Stimulated activated CD8-positive, alpha-beta memory T cell treated with anti-CD3 and anti-CD28 coated beads, Interleukin-15, amount 100 ng/mL, for 4 hours (primary cell): ENCODE measurements around the gene POLE4.
A peak's percentile ranks its signal among the peaks of the same experiment; 100 is the strongest.

Experiments
- DNase-seq, 2 donors: peaks; one replicate each; pipeline ENCODE4 v3.0.0-alpha.2; 2020; ENCODE audit warnings: low read depth in 2 of 2

Gene POLE4, protein sequence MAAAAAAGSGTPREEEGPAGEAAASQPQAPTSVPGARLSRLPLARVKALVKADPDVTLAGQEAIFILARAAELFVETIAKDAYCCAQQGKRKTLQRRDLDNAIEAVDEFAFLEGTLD

DNA sequence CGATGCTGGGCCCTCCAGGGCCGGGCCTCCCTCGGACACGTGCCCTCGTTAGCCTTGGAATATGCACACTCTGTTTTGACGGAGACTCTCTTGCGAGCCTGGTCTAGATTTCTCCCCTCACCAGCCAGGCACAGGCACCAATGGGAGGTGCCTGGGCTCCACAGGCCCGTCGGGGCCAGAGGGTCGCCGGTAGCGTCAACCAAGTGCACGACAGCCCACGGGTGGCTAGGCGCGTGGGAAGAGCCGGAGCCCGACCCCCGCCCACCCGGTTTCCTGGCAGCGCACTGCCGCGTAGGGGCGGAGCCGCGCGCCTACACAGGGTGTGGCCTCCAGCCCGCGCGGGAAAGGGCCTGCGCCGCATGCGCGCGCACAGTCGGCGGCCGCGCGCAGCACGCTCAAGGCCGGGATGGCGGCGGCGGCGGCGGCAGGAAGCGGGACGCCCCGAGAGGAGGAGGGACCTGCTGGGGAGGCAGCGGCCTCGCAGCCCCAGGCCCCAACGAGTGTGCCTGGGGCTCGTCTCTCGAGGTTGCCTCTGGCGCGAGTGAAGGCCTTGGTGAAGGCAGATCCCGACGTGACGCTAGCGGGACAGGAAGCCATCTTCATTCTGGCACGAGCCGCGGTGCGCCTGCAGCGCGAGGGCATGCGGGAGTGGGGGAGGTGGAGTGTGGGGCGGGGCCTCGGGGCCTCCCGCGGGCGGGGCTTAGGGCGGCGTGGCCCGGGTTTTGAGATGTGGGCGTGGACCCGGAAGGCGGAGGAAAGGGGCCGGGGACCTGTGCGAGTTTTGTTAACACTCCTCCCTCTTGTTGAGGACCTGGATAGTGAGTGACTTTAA is at the start of gene POLE4:
Gene POLE4, plus strand, starts transcription at position 370 of the 832 bp plus-strand sequence. Its CDS starts 37 bp downstream, at position 407.
- DNase-seq = peak; percentile 84 to 89

DNA sequence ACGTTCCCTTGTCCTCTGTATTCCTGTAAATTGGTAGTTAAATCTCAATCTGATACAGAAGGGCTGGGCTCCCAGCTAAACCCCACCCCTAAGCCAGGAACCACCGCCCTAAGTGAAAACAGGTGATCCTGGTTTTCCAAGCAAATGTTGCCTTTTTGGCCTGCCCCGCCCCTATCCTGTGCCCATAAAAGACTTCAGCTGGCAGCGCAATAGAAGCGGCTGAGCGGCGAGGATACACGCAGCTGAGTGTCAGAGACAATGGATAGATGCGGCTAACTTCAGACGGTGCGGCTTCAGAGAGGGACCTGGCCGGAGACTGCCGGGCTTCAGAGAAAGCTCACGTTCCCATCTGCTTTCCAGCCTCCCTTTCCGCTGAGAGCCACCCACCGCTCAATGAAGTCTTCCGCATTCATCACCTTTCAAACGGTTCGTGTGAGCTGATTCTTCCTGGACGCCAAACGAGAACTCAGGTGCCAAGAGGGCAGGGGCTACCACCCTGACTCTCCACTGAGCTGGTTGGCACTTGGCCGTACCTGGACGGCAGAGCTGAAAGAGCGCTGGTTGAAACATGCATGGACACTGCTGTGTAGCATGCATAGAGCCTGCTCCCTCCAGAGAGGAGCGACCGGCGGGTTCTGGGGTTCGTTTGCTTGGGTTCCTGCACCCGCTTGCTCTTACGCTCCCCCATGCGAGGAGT is 49.5 kb upstream of the POLE4 start:
- no peak for DNase-seq

DNA sequence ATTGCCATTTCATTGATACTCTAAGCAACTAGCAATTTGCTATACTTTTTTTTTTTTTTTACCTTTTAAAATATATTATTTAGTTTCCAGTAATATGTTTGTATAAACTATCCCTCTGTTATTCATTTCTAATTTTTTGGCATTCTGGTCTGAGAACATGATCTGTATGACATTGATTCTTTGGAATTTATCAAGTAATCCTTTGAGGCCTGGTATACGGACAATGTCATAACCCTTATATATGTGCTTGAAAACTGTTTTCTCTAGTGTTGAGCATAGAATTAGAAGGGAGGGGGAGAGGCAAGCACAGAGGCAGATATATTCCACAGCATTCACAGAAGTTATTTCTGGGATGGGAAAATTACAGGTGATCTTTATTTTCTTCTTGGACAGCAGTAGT is 48.2 kb upstream of the POLE4 start:
- no peak for DNase-seq

DNA sequence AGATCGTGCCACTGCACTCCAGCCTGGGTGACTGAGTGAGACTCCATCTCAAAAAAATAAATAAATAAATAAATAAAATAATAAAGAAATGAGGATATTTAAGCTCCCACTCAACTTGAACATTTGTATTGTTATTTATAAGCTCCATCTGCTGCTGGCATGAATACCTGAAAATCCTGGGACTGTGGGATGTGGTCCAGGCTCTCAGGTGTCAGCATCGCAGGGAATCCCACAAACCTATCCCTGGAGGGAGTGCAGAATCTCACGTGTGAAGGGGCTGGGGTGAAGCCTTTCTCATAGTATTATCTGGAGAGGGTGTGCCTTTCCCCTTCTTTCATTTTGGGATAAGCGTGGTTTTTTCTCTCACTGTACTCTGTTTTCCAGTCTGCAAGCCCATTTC is 47.4 kb upstream of the POLE4 start:
- DNase-seq = no peak

DNA sequence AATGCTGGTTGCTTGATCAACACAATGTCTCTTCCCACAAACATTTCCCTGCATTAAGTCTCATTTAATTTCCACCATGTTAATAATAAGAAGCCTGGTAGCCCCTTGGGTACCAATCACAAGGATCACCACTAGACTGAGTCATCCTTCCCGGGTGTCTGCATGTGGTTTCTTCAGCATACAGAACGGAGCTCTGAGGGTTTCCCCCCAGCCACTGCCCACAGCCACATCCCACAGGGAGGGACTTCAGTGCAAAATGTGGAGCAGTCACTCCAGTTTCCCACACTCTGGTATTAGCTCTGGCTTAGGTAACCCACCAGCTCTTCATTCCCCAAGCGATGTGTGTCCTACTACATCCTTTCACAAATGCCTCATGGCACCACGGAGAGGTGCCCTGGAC is 42.7 kb upstream of the POLE4 start:
- DNase-seq = no peak

DNA sequence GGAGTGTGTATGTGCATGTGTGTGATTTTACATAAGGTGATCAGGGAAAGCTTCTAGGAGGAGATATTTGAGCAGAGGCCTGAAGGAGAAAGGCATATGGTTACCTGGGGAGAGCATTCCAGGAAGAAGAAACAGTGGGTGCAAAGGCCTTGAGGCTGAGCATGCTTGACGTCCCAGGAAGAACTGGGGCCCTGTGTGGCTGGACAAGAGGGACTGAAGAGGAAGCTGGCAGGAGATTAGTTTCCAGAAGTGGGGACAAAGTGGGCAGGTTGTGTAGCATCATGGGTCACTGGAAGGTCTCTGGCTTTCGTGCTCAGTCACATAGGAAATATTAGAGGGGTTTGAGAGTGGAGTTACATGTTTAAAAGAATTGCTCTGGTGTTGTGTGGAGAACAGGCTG is 42.0 kb upstream of the POLE4 start:
- DNase-seq = no peak

DNA sequence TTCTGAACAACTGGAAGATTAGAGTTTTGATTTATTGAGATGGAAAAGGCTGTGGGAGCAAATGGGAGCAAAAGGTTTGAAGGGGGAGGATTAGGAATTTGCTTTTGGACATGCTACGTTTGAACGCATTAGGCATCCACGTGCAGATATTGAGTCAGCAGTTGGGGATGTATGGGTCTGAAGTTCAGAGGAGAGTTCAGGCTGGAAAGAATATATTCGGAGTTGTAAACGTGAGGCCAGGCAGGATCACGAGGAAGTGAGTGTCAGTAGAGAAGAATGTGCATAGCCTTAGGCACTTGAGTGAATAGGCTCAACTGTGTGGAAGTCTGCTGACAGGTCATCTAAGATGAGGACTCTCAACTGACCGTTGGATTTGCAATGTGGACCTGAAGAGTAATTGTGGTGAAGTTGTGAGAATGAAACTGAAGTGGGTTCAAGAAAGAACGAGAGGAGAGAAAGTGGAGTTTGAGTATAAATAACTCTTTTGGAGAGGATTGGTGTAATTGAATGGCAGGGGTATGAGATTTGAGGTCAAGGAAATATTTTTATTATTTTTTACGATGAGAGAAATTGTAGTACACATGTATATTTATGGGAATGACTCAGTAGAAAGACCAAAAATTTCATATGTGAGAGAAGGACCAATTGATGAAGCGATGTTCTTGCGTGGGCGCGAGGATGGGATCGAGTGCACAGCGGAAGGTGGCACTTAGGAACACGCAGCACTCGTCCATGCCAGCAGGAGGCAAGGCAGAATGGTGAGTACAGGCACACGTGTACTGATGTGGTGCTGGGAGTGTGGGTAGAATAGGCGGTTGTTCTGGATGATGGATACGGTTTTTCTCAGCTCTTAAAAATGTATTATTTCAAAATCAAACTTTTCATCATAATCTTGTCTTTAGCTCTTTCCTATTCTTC is 40.5 kb upstream of the POLE4 start:
- DNase-seq = no peak

DNA sequence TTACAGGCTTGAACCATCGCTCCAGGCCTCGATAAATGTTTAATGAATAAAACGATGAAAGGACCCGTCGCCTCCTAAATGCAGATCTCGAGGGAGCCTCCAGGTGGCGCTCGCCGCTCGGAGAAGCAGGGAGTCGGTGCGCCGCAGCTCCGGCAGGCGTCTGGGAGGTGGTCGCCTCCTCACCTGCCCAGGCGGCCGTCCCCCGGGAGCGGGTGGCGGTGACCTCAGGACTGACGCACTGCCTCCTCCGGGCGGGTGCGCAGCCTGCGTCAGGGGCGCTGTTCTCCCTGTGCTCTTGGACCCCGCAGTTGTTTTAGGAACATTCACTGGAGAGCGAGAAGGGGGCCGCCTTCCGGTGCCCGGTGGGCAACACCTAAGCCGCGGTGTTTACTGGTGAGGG is 38.6 kb upstream of the POLE4 start:
- DNase-seq = peak; percentile 31 to 39

DNA sequence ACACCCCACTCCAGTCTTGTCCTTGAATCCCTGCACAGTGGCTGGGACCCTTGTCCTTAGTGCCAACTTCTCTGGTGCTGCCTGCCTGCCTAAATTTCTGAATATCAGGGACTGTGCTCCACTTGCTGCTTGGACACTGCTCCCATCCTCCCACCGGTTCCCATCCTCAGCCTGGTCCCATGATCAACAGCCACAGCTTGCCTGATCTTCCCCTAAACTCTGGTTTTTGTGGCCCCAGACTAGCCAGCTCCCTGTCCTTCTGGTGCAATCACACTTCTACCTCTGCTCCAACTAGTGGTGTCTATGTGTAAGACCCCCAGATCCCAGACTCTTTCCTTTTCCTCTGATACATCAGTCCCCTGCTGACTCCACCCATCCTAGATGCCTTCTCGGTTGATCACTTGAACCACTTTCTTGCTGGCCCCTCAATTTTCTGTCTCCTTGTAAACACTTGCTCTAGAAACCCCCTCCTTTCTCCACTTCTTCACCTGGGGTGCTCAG is 37.2 kb upstream of the POLE4 start:
- DNase-seq = no peak

DNA sequence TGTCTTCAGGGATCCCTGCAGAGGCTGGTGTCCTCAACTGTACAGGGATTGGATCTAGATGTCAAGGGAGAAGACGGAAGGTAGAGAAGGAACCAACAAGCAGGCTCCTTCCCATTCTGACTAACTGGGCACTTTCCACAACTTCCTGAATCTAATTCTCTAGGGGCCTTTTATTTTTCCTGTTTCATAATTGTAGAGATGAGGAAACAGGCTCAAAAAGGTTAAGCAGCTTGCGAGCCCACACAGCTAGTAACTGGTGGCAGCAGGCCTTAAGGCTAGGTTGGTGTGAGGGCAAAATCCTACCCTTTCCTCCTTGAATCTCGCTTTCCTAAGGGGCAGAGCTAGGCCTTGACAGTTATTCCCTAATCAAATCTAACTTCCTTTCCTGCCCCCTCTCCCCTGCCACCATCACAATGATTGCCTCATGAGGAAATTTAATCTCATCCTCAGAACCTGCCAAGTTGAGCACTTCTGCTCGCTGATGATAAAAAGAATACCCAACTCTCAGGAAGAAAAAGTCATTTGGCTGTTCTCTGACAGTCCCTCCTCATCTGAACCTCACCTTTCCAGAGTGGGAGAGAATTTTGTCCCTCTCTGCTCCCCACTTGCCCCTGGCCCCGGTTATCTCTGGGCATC is 35.7 kb upstream of the POLE4 start:
- no peak for DNase-seq

DNA sequence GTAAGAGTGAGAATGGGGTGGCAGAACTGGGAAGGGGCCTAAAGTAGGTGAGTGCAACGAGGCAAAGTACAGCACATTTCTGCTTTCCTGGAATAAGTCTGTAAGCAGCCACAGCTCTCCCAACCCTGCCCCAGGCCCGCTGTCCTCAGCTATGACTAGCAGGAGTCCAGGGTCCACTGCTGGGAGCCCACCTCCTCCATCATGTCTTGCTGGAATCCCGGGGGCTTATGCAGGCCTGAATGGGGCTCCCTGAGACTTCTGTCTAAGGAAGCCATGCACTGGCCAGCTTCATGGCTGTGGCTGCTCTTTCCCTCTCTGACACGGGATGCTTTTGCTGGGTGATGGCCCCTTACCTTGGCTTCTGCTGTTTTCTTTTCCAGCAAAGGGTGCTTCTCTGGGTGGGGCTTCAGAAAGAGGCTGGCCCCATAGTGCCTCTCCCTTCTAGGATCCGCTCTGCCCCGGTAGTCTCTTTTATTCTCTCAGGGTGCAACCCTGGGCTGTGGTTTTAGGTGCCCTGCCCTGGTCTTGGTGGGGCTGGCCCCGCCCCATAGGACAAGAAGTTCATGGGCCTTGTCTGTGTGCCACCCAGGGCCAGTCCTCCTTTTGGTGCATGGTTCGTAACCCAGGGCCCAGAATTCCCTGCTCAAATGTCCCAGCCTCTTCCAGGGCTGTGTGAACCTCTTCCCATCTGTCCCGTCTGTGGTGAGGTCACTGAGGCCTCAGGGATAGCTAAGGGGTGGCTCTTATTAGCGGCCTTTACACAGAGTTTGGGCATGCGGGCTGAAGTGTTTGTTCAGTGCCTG is 33.8 kb upstream of the POLE4 start:
- no peak for DNase-seq

DNA sequence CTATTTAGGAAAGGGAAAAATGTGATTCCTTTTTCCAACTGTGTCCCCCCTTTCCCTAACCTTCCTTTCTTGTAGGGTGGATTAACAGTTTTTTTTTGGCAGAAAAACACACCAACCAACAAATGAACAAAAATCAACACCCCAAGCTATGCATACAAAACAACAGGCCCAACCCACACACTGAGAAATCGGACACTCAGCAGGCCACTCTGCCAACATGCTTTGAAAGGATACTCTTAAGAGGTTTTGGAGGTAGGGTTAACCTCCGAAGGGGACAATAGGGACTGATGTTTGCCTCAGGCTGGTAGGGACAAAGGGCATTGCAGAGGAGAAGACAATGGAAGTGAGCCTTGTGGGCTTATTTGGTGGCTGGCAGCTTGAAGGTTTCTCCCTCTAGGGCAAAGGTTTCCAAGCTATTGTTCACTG is 33.1 kb upstream of the POLE4 start:
- DNase-seq = no peak

DNA sequence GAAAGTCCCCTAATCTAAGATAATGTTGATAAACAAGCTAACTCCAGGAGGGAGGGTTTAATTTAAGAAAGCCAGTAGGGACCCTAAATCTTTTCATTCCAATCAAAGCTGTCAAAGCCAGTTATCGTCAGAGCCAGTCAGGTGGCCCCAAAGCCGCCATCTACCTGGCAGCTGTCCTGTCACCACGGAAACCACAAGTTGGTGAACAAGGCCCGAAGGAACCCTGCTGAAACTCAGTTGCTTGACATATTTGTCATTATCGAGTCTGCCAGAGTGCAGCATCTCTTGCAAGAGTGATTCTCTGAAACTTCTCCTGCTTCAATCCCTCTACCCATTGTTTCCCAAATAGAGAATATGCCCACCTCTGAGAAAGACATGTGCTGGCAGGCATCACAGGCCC is 30.8 kb upstream of the POLE4 start:
- no peak for DNase-seq

DNA sequence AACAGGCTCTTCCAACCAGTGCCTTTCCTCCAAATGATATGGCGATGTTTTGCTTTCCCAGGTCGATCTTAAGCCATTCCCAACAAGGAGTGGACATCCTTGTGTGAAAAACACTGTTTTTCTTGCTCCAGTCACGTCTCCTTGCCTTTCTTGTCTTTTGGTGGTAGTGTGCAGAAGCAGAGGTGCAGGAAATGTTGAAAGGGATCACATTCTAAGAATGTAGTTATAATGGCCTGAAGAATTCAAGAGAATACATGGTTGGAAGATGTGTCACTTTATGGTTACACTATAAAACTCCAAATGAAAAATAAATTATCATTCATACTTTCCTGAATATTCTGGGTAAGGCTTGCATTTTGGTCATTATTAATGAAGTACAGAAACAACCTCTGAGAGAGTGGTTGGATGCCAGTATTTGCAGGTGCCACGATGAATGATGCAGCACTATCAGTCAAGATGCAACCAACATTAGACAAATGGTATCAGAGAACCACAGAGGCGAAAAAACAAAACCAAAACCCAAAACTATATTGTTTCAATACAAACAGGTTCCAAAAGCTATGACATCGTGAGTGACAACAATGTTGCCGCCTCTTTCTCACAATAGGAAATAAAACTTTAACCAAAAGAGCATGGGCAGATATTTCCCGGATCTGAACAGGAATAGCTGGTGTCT is 27.5 kb upstream of the POLE4 start:
- no peak for DNase-seq

DNA sequence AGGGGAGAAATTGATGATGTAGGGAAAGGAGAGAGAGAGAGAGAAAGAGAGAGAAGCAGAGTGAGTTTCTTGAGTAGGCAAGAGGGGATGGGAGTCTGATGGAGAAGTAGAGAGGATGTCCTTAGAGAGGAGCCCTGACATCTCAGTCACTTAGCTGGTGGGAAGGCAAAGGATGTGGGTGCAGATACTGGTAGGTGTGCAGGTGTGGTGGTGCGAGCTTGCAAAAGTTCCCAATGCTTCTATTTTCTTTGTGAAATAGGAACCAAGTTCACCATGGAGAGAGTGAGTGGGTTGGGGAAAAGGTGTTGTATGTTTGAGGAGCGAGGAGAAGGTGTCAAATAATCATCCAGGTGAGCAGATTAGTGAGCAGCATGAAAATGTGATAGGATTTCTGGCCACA is 26.5 kb upstream of the POLE4 start:
- no peak for DNase-seq

DNA sequence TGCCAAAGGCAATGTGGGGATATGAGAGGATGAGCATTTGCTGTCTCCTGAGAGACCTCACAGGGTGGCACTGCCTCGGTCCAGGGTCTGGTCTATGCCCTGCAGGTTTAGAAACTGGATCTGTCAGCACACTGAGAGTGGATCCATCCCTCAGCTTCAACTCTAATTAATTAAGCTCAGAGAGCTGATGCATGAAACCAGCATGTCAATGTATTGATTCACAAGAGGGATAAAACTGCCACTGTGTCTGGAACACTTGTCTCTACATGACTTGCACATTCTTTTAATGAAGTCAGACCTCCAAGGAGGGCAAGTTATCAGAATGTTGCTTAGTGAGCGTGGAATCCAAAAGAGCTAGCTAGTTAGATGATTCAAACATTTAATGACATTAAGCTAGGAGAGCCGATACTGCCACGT is 22.5 kb upstream of the POLE4 start:
- no peak for DNase-seq

DNA sequence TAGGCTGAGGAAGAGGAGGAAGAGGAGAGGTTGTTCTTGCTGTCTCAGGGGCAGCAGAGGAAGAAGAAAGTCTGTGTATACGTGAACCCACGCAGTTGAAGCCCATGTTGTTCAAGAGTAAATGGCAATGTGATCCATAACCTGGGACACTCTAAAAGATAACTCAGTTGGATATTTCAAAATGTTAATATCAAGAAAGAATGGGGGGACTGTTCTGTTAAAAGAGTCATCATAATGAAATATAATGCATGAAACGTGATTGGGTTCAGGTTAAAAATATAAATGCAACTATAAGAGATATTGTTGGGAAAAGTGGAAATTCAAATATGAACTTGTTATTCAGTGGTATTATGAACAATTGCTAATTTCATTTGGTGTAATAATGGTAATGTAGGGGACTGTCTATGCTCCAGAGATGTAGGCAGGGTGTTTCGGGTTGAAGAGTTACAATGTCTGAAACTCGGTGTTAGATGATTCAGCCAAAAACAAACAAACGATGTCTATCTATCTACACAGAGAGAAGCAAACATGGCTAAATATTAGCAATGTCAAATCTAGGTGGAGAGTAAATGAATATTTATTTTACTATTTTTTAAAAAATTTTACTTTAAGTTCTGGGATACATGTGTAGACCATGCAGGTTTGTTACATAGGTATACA is 21.1 kb upstream of the POLE4 start:
- DNase-seq = no peak

DNA sequence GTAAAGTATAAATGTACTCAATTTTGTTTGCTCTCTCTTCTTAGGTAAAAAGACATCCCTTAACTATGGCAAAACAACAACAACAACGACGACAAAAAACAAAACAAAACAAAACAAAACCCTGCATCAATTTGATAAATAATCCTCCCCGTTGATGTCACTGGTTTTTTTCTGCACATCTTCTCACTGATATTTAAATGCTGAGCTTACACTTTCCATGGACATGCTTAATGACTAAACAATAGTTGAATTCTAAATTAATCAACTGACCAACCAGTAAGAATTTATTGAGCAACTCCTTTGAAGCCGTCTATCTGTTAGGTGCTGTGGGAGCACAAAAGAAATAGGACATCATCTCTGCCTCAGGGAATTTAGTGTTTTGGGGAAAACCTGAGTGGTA is 20.2 kb upstream of the POLE4 start:
- DNase-seq = no peak
